ENCODE data around the gene ARHGAP15.

ARHGAP15 gene

GRCh38 chr2:143144813-143145455, 15.7 kb downstream of the ARHGAP15 start:
- DNase-seq (ENCODE audit: low read depth in 2 of 2) = no peak

- DNase-seq (ENCODE audit: low read depth in 2 of 2) = no peak
Observed at GRCh38 chr2:143146366-143146765, 17.1 kb downstream of the ARHGAP15 start.

- no peak for DNase-seq (ENCODE audit: low read depth in 2 of 2)
Observed at GRCh38 chr2:143146815-143147530, 17.8 kb downstream of the ARHGAP15 start.

- no peak for DNase-seq (ENCODE audit: low read depth in 2 of 2)
Observed at GRCh38 chr2:143148011-143148410, 18.8 kb downstream of the ARHGAP15 start.

- DNase-seq (ENCODE audit: low read depth in 2 of 2) = no peak
Observed at GRCh38 chr2:143148757-143149156, 19.5 kb downstream of the ARHGAP15 start.

GRCh38 chr2:143150287-143150686, 21.1 kb downstream of the ARHGAP15 start:
- no peak for DNase-seq (ENCODE audit: low read depth in 2 of 2)

- no peak for DNase-seq (ENCODE audit: low read depth in 2 of 2)
Observed at GRCh38 chr2:143151111-143151752, 22.0 kb downstream of the ARHGAP15 start.

GRCh38 chr2:143152219-143152618, 23.0 kb downstream of the ARHGAP15 start:
- DNase-seq (ENCODE audit: low read depth in 2 of 2) = no peak

- DNase-seq (ENCODE audit: low read depth in 2 of 2) = no peak
Observed at GRCh38 chr2:143152637-143153036, 23.4 kb downstream of the ARHGAP15 start.

- no peak for DNase-seq (ENCODE audit: low read depth in 2 of 2)
Observed at GRCh38 chr2:143155661-143156060, 26.4 kb downstream of the ARHGAP15 start.

- no peak for DNase-seq (ENCODE audit: low read depth in 2 of 2)
Observed at GRCh38 chr2:143157001-143157400, 27.8 kb downstream of the ARHGAP15 start.

- DNase-seq (ENCODE audit: low read depth in 2 of 2) = no peak
Observed at GRCh38 chr2:143157418-143157817, 28.2 kb downstream of the ARHGAP15 start.

- no peak for DNase-seq (ENCODE audit: low read depth in 2 of 2)
Observed at GRCh38 chr2:143158098-143158497, 28.9 kb downstream of the ARHGAP15 start.

GRCh38 chr2:143158551-143159485, 29.6 kb downstream of the ARHGAP15 start:
- no peak for DNase-seq (ENCODE audit: low read depth in 2 of 2)

- DNase-seq (ENCODE audit: low read depth in 2 of 2) = no peak
Observed at GRCh38 chr2:143159486-143159840, 30.2 kb downstream of the ARHGAP15 start.

- no peak for DNase-seq (ENCODE audit: low read depth in 2 of 2)
Observed at GRCh38 chr2:143160732-143161707, 31.8 kb downstream of the ARHGAP15 start.

GRCh38 chr2:143162123-143162837, 33.1 kb downstream of the ARHGAP15 start:
- peak; percentile 19 to 27 for DNase-seq (ENCODE audit: low read depth in 2 of 2)

GRCh38 chr2:143162997-143163396, 33.8 kb downstream of the ARHGAP15 start:
- no peak for DNase-seq (ENCODE audit: low read depth in 2 of 2)

GRCh38 chr2:143163499-143163898, 34.3 kb downstream of the ARHGAP15 start:
- DNase-seq (ENCODE audit: low read depth in 2 of 2) = no peak

- no peak for DNase-seq (ENCODE audit: low read depth in 2 of 2)
Observed at GRCh38 chr2:143165291-143165690, 36.1 kb downstream of the ARHGAP15 start.

Data from stimulated activated CD4-positive, alpha-beta T cell treated with anti-CD3 and anti-CD28 coated beads, Interleukin-15, amount 100 ng/mL, for 48 hours (primary cell).